Caco-2 (cell line): ENCODE measurements around the gene PLCXD1. TPM values are rescaled to one million over a fixed set of nuclear protein-coding genes. Genes with fewer than 3 reads are reported as not detected.

Experiments
- BruUV-seq: library from RNA; stranded (reverse); fragments of 400-500 nt; replicated peaks from 2 replicates; lab custom pipeline; 2021; lab: Mats Ljungman, UMichigan
- CTCF ChIA-PET: fragments of 300-600 bp; sonication (Branson Sonifier 250); formaldehyde crosslinking; loops from one replicate; lab custom pipeline; 2022; ENCODE audit warnings: antibody characterized with exemption; lab: Charles Lee
- POLR2A ChIA-PET: fragments of 300-600 bp; sonication (Branson Sonifier 250); formaldehyde crosslinking; loops from one replicate; lab custom pipeline; 2022; ENCODE audit warnings: antibody characterized with exemption; lab: Charles Lee
- DNase-seq, 2 experiments: peaks; one replicate each; pipeline versions ENCODE4 v3.0.0 to v3.0.0-alpha.2; 2020 to 2022
- H3K27me3 ChIP-seq: replicated peaks from 2 replicates; pipeline ENCODE4 v1.6.0; 2011; ENCODE audit warnings: low read length; ENCODE audit not compliant: control insufficient read depth, insufficient read depth
- H3K36me3 ChIP-seq: 2 replicates; pipeline ENCODE4 v1.5.1; 2011; ENCODE audit warnings: low read length; ENCODE audit not compliant: control insufficient read depth, insufficient read depth
- H3K4me1 ChIP-seq: fragments of 250-450 bp; sonication (Bioruptor Pico); 2 replicates; pipeline ENCODE4 v1.5.1; 2020; ENCODE audit warnings: mild to moderate bottlenecking
- H3K4me3 ChIP-seq: 2 replicates; pipeline ENCODE4 v1.5.1; 2011; ENCODE audit warnings: low read depth, mild to moderate bottlenecking, control low read depth, low read length
- H3K9me3 ChIP-seq: fragments of 250-450 bp; sonication (Bioruptor Pico); 2 replicates; pipeline ENCODE4 v1.5.1; 2020; ENCODE audit warnings: mild to moderate bottlenecking, moderate library complexity
- H3K27ac Mint-ChIP-seq: one replicate; pipeline ENCODE4 v1.8.0; 2022; ENCODE audit warnings: mixed read lengths; ENCODE audit not compliant: unreplicated experiment
- H3K27me3 Mint-ChIP-seq: one replicate; pipeline ENCODE4 v1.8.0; 2022; ENCODE audit warnings: mixed read lengths; ENCODE audit not compliant: insufficient read depth, unreplicated experiment
- H3K36me3 Mint-ChIP-seq: one replicate; pipeline ENCODE4 v1.8.0; 2022; ENCODE audit warnings: mild to moderate bottlenecking, mixed read lengths; ENCODE audit not compliant: insufficient read depth, unreplicated experiment
- H3K4me1 Mint-ChIP-seq: one replicate; pipeline ENCODE4 v1.8.0; 2022; ENCODE audit warnings: low read depth, mixed read lengths; ENCODE audit not compliant: unreplicated experiment
- H3K4me3 Mint-ChIP-seq: one replicate; pipeline ENCODE4 v1.8.0; 2022; ENCODE audit warnings: mild to moderate bottlenecking, moderate library complexity, mixed read lengths; ENCODE audit not compliant: unreplicated experiment
- H3K9me3 Mint-ChIP-seq: one replicate; pipeline ENCODE4 v1.8.0; 2022; ENCODE audit warnings: mixed read lengths; ENCODE audit not compliant: unreplicated experiment
- intact Hi-C: fragments of 100-400 bp; cut with micrococcal nuclease; formaldehyde crosslinking; loops from one replicate; pipeline ENCODE4 v1.10.0; 2022; ENCODE audit not compliant: unreplicated experiment
- total RNA-seq: library from RNA; stranded (reverse); gene quantifications from 2 replicates; pipeline ENCODE4 v1.2.3, GENCODE V29; 2022
- TF ChIP-seq, protein P1 (sequence below), 2 experiments: fragments of 200-600 bp in 1 of 2; IDR thresholded peaks; 1 replicate in 1 of 2; 2 replicates in 1 of 2; pipeline versions ENCODE4 v1.5.1 to v1.8.0; 2011 to 2022; ENCODE audit warnings: antibody characterized with exemption in 1 of 2, control low read depth in 1 of 2, inconsistent platforms in 1 of 2, low read depth in 1 of 2, low read length in 1 of 2, mild to moderate bottlenecking in 1 of 2, moderate library complexity in 1 of 2; ENCODE audit not compliant: insufficient read depth in 1 of 2, severe bottlenecking in 1 of 2, unreplicated experiment in 1 of 2

The PLCXD1 gene
- total RNA-seq, 1 experiment from 2014 or later, result 53.9 TPM

DNA sequence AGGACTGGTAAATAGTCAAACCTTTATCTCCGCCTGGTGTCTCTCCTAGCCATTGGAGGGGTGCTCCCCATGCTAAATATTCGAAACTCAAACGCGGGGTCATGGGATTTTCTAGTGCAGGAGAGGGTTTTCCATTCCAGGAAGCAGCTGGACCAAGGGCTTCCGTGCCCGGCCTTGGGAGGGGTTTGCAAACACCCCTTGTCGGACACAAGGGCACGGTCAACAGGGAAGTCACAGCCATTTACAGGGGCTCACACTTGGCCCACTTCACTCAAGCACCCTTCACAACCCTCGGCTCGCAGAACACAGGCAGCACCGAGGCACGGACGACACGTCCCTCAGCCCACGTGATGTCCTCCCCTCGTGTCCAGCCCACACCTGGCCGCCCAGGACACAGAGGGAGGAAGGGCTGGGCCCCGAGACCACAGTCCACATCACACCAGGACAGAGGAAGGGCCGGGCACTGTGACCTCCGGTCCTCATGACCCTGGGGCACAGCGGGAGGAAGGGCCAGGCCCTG is 10.3 kb upstream of the PLCXD1 start:
- Histone ChIP-seq H3K4me3 (no peak overlapping the region), H3K4me1 (peaks cover 7% of the 10 kb centered on the region; the same call in 1 of the 2 replicates), H3K36me3 (no peaks in the 10 kb centered on the region), H3K9me3 (no peaks in the 10 kb centered on the region), H3K27me3 (no peaks in the 10 kb centered on the region)
- no TSS peak for BruUV-seq
- Mint-ChIP-seq H3K27me3 (no peaks in the 10 kb centered on the region), H3K9me3 (no peaks in the 10 kb centered on the region), H3K4me1 (peaks cover 1% of the 10 kb centered on the region), H3K27ac (no peak overlapping the region), H3K4me3 (no peak overlapping the region), H3K36me3 (no peaks in the 10 kb centered on the region)
- intact Hi-C loops, result no loop called here
- CTCF ChIA-PET, result no interaction called here
- TF ChIP-seq, protein P1, sequence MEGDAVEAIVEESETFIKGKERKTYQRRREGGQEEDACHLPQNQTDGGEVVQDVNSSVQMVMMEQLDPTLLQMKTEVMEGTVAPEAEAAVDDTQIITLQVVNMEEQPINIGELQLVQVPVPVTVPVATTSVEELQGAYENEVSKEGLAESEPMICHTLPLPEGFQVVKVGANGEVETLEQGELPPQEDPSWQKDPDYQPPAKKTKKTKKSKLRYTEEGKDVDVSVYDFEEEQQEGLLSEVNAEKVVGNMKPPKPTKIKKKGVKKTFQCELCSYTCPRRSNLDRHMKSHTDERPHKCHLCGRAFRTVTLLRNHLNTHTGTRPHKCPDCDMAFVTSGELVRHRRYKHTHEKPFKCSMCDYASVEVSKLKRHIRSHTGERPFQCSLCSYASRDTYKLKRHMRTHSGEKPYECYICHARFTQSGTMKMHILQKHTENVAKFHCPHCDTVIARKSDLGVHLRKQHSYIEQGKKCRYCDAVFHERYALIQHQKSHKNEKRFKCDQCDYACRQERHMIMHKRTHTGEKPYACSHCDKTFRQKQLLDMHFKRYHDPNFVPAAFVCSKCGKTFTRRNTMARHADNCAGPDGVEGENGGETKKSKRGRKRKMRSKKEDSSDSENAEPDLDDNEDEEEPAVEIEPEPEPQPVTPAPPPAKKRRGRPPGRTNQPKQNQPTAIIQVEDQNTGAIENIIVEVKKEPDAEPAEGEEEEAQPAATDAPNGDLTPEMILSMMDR (IDR thresholded peaks at IDR 0.05; ENCODE audit: insufficient read depth in 1 of 2, low read depth in 1 of 2, low read length in 1 of 2, severe bottlenecking in 1 of 2, unreplicated experiment in 1 of 2), result no peak
- DNase-seq, result no peak
- POLR2A ChIA-PET, result no interaction called here

DNA sequence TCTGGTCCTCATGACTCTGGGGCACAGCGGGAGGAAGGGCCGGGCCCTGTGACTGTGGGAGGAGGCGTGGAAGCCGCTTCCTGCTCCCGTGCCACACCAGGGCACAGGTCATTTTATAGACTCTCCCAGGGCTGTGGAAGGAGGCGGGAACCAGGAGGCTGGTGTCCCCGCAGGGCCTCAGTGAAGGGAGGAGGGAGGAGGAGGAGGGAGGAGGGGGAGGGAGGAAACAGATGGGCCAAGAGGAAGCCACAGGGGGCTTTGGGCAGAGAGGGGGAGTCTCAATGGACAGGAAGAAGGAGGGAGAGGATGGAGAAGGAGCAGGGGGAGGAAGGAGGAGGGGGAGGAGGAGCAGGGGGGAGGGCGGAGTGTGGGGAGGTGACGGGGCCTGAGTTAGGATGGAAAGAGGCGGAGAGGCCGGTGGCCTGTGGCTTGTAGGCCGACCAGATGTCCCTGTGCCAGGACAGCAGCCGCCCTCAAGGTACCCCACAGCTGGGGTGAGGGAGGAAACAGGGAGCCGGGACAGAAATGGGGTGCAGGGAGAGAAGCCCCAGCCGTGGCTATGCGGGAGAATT is 6.2 kb upstream of the PLCXD1 start:
- Mint-ChIP-seq H3K4me1 (peaks cover 14% of the 10 kb centered on the region), H3K9me3 (no peaks in the 10 kb centered on the region), H3K36me3 (peaks cover 23% of the 10 kb centered on the region), H3K27me3 (no peaks in the 10 kb centered on the region), H3K27ac (no peak overlapping the region), H3K4me3 (peak overlapping the region; percentile 33)
- ChIA-PET CTCF (no interaction called here), POLR2A (no interaction called here)
- Histone ChIP-seq H3K4me3 (no peak overlapping the region), H3K36me3 (no peaks in the 10 kb centered on the region), H3K4me1 (peaks cover 14% of the 10 kb centered on the region; the same call in 1 of the 2 replicates), H3K27me3 (no peaks in the 10 kb centered on the region), H3K9me3 (no peaks in the 10 kb centered on the region)
- TF ChIP-seq, protein P1 (IDR thresholded peaks at IDR 0.05; ENCODE audit: insufficient read depth in 1 of 2, low read depth in 1 of 2, low read length in 1 of 2, severe bottlenecking in 1 of 2, unreplicated experiment in 1 of 2), result no peak
- peak in 1 of 2 experiments; percentile 48 for DNase-seq
- BruUV-seq, result no TSS peak
- intact Hi-C loops, result no loop called here

DNA sequence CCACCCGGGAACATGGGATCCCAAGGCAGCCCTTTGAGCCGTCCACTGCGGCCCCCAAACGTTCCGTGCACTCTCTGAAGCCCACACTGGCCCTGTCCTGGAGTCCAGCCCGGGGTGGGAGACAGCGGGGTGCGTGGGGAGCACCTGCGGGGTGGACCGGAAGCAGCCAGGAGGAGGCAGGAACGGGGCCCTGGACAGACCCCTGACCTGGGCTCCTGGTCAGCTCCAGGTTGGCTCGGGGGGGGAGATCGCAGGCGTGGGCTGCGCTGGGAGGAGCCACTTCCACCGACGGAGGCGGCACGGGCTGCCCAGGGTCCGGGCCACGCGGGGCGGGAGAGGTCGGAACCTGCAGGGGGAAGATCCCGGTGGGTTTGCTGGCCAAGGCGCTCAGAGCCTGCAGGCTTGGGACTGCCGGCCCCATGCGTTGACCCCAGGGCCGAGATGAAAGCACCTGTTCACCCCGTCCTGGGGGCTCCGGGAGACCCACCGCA is 5.7 kb upstream of the PLCXD1 start:
- POLR2A ChIA-PET, result no interaction called here
- CTCF ChIA-PET, result no interaction called here
- no peak for DNase-seq
- Mint-ChIP-seq H3K4me3 (peak overlapping the region; percentile 82), H3K27me3 (no peaks in the 10 kb centered on the region), H3K4me1 (peaks cover 14% of the 10 kb centered on the region), H3K27ac (no peak overlapping the region), H3K9me3 (no peaks in the 10 kb centered on the region), H3K36me3 (peaks cover 23% of the 10 kb centered on the region)
- TF ChIP-seq, protein P1 (IDR thresholded peaks at IDR 0.05; ENCODE audit: insufficient read depth in 1 of 2, low read depth in 1 of 2, low read length in 1 of 2, severe bottlenecking in 1 of 2, unreplicated experiment in 1 of 2), result no peak
- H3K9me3 ChIP-seq, result no peaks in the 10 kb centered on the region
- BruUV-seq, result no TSS peak
- H3K27me3 ChIP-seq, result no peaks in the 10 kb centered on the region
- peak overlapping the region; percentile 55 for H3K4me3 ChIP-seq
- intact Hi-C loops, result no loop called here
- H3K36me3 ChIP-seq, result no peaks in the 10 kb centered on the region
- H3K4me1 ChIP-seq, result peaks cover 14% of the 10 kb centered on the region; the same call in 1 of the 2 replicates
